GM23338 (cell line): ENCODE measurements around the gene MTMR3. TPM values are rescaled to one million over a fixed set of nuclear protein-coding genes. Genes with fewer than 3 reads are reported as not detected.

Source experiments
- ATAC-seq: fragments of 200-7000 bp; cut with Tn5 transposase; 3 replicates; pipeline ENCODE4 v1.9.1; 2020
- DNase-seq: peaks from one replicate; pipeline ENCODE4 v3.0.0-alpha.2; 2015; ENCODE audit warnings: low spot score
- H2AFZ ChIP-seq: fragments of 200-600 bp; sonication (generic); 2 replicates; pipeline ENCODE4 v1.8.0; 2016; ENCODE audit warnings: antibody characterized with exemption, mild to moderate bottlenecking, moderate library complexity
- H3F3A ChIP-seq: fragments of 200-600 bp; sonication (generic); replicated peaks from 2 replicates; pipeline ENCODE4 v1.8.0; 2017; ENCODE audit warnings: antibody characterized with exemption, mixed run types, low read depth
- H3K27ac ChIP-seq: fragments of 200-600 bp; sonication (generic); 2 replicates; pipeline ENCODE4 v1.6.1; 2016; ENCODE audit warnings: low read depth
- H3K27me3 ChIP-seq: fragments of 200-600 bp; sonication (generic); 2 replicates; pipeline ENCODE4 v1.8.0; 2016; ENCODE audit warnings: mild to moderate bottlenecking, mixed run types, moderate library complexity; ENCODE audit not compliant: insufficient read depth
- H3K36me3 ChIP-seq: fragments of 200-600 bp; sonication (generic); 2 replicates; pipeline ENCODE4 v1.8.0; 2016; ENCODE audit warnings: mild to moderate bottlenecking; ENCODE audit not compliant: insufficient read depth
- H3K4me1 ChIP-seq: fragments of 200-600 bp; sonication (generic); 2 replicates; pipeline ENCODE4 v1.8.0; 2016; ENCODE audit warnings: mild to moderate bottlenecking, moderate library complexity; ENCODE audit not compliant: insufficient read depth
- H3K4me2 ChIP-seq: fragments of 200-600 bp; sonication (generic); 2 replicates; pipeline ENCODE4 v1.7.1; 2017; ENCODE audit warnings: mixed run types
- H3K4me3 ChIP-seq: fragments of 200-600 bp; sonication (generic); 2 replicates; pipeline ENCODE4 v1.6.1; 2016; ENCODE audit warnings: mixed run types
- H3K79me2 ChIP-seq: fragments of 200-600 bp; sonication (generic); replicated peaks from 2 replicates; pipeline ENCODE4 v1.8.0; 2017; ENCODE audit warnings: mild to moderate bottlenecking; ENCODE audit not compliant: insufficient read depth
- H3K9me2 ChIP-seq: fragments of 200-600 bp; sonication (generic); 2 replicates; pipeline ENCODE4 v1.8.0; 2017; ENCODE audit not compliant: insufficient read depth
- H4K20me1 ChIP-seq: fragments of 200-600 bp; sonication (generic); replicated peaks from 2 replicates; pipeline ENCODE4 v1.8.0; 2017; ENCODE audit warnings: mild to moderate bottlenecking; ENCODE audit not compliant: insufficient read depth
- H3K27ac Mint-ChIP-seq: 2 replicates; pipeline ENCODE4 v1.8.0; 2020; ENCODE audit warnings: inconsistent platforms, mild to moderate bottlenecking, moderate library complexity, mixed read lengths
- H3K27me3 Mint-ChIP-seq: 3 replicates; pipeline ENCODE4 v1.8.0; 2022; ENCODE audit warnings: low read depth, mild to moderate bottlenecking, moderate library complexity, mixed read lengths, inconsistent platforms; ENCODE audit not compliant: insufficient read depth, poor library complexity
- H3K36me3 Mint-ChIP-seq: 3 replicates; pipeline ENCODE4 v1.8.0; 2021; ENCODE audit warnings: low read depth, mild to moderate bottlenecking, inconsistent platforms, moderate library complexity, mixed read lengths
- H3K4me1 Mint-ChIP-seq: 3 replicates; pipeline ENCODE4 v1.8.0; 2020; ENCODE audit warnings: mild to moderate bottlenecking, inconsistent platforms, mixed read lengths
- H3K4me3 Mint-ChIP-seq: 3 replicates; pipeline ENCODE4 v1.8.0; 2021; ENCODE audit warnings: moderate library complexity, mild to moderate bottlenecking, inconsistent platforms, mixed read lengths
- H3K9me3 Mint-ChIP-seq: 3 replicates; pipeline ENCODE4 v1.8.0; 2020; ENCODE audit warnings: moderate library complexity, mild to moderate bottlenecking, inconsistent platforms, mixed read lengths
- CTCF ChIP-seq, 2 experiments: fragments of 200-600 bp in 1 of 2; sonication (generic) in 1 of 2; conservative IDR thresholded peaks; 2 replicates each; pipeline versions ENCODE4 v1.5.1 to v1.6.1; 2016 to 2017; ENCODE audit warnings: antibody characterized with exemption in 2 of 2, low read depth in 2 of 2, mild to moderate bottlenecking in 2 of 2, moderate library complexity in 1 of 2
- ETS1 ChIP-seq: IDR thresholded peaks from 2 replicates; pipeline ENCODE4 v1.6.1; 2016; ENCODE audit warnings: antibody characterized with exemption
- EZH2 ChIP-seq: fragments of 200-600 bp; sonication (generic); IDR thresholded peaks from one replicate; pipeline ENCODE4 v1.8.0; 2017; ENCODE audit warnings: antibody characterized with exemption, mild to moderate bottlenecking, low read depth; ENCODE audit not compliant: unreplicated experiment
- EZH2phosphoT487 ChIP-seq: fragments of 200-600 bp; sonication (generic); IDR thresholded peaks from one replicate; pipeline ENCODE4 v1.8.1; 2018; ENCODE audit warnings: antibody characterized with exemption; ENCODE audit not compliant: unreplicated experiment
- JUNB ChIP-seq: IDR thresholded peaks from one replicate; pipeline ENCODE4 v1.6.1; 2016; ENCODE audit warnings: antibody characterized with exemption; ENCODE audit not compliant: unreplicated experiment
- NANOG ChIP-seq: IDR thresholded peaks from 2 replicates; pipeline ENCODE4 v1.6.1; 2016; ENCODE audit warnings: antibody characterized with exemption, borderline replicate concordance
- POLR2AphosphoS5 ChIP-seq: IDR thresholded peaks from 2 replicates; pipeline ENCODE4 v1.6.1; 2016; ENCODE audit warnings: antibody characterized with exemption, low read depth
- STAT1 ChIP-seq: IDR thresholded peaks from one replicate; pipeline ENCODE4 v1.6.1; 2016; ENCODE audit warnings: antibody characterized with exemption; ENCODE audit not compliant: unreplicated experiment
- ZNF114 ChIP-seq: fragments of 250-450 bp; sonication (Bioruptor Pico); IDR thresholded peaks from 2 replicates; pipeline ENCODE4 v1.5.0; 2020; ENCODE audit warnings: mild to moderate bottlenecking, moderate library complexity
- ZNF331 ChIP-seq: fragments of 250-450 bp; sonication (Bioruptor Pico); IDR thresholded peaks from 2 replicates; pipeline ENCODE4 v1.5.0; 2020; ENCODE audit warnings: low read depth, mild to moderate bottlenecking, moderate library complexity
- long read RNA-seq: library from polyadenylated mRNA; unstranded; transcript quantifications from one replicate; pipeline ENCODE4 v2.0.0, GENCODE V29; 2020; ENCODE audit not compliant: unreplicated experiment
- polyA plus RNA-seq: library from polyadenylated mRNA; unstranded; fragments of >200 nt; fragmentation: Nextera tagmentation; extraction: Ambion mirVana; gene quantifications from 2 replicates; pipeline ENCODE4 v1.2.1, GENCODE V29; 2016
- total RNA-seq: library from RNA; depleted of rRNA; stranded (reverse); fragments of >200 nt; shearing (Covaris generic); gene quantifications from 2 replicates; pipeline ENCODE4 v1.2.3, GENCODE V29; 2014; rRNA removed
- TF ChIP-seq, protein P1 (sequence below): IDR thresholded peaks from one replicate; pipeline ENCODE4 v1.6.1; 2018; ENCODE audit warnings: antibody characterized with exemption; ENCODE audit not compliant: unreplicated experiment

The MTMR3 gene
- total RNA-seq (25.8 and 27.4 TPM in 2 replicates), polyA plus RNA-seq (4.4 and 5.2 TPM in 2 replicates)
- long read RNA-seq, partial matches to known transcripts, result 2 of 4 reads
- long read RNA-seq, other reads (novel, unspliced or antisense), result 2 of 4 reads

- peaks cover 7% of the 10 kb centered on the region; the same call in 2 of the 3 replicates for H3K4me1 Mint-ChIP-seq
- Histone ChIP-seq H3K79me2 (peaks cover 46% of the 10 kb centered on the region), H3K4me3 (peak within 1 kb of the TSS; percentile 94), H3K27ac (peak within 1 kb of the TSS; percentile 83), H3K27me3 (no peaks in the 10 kb centered on the region), H3K4me1 (peaks cover 20% of the 10 kb centered on the region), H3F3A (no peaks in the 10 kb centered on the region), H3K4me2 (peak within 1 kb of the TSS; percentile 94), H3K36me3 (no peaks in the 10 kb centered on the region), H3K9me2 (0 out of 2 replicates have a peak, but pooled peaks cover 5% of the 10 kb centered on the region), H2AFZ (peak within 1 kb of the TSS; percentile 91), H4K20me1 (peaks cover 11% of the 10 kb centered on the region)
- no peaks in the 10 kb centered on the region; the same call in 2 of the 3 replicates for H3K9me3 Mint-ChIP-seq
- H3K36me3 Mint-ChIP-seq, result no peaks in the 10 kb centered on the region
- TF ChIP-seq CTCF (conservative IDR thresholded peaks at IDR 0.05; ENCODE audit: low read depth in 2 of 2), result peak; percentile 8 to 21; a peak in 2 of 4 replicates
- TF ChIP-seq ETS1, result no peak
- peak; percentile 91 for TF ChIP-seq POLR2AphosphoS5
- TF ChIP-seq, protein P1, sequence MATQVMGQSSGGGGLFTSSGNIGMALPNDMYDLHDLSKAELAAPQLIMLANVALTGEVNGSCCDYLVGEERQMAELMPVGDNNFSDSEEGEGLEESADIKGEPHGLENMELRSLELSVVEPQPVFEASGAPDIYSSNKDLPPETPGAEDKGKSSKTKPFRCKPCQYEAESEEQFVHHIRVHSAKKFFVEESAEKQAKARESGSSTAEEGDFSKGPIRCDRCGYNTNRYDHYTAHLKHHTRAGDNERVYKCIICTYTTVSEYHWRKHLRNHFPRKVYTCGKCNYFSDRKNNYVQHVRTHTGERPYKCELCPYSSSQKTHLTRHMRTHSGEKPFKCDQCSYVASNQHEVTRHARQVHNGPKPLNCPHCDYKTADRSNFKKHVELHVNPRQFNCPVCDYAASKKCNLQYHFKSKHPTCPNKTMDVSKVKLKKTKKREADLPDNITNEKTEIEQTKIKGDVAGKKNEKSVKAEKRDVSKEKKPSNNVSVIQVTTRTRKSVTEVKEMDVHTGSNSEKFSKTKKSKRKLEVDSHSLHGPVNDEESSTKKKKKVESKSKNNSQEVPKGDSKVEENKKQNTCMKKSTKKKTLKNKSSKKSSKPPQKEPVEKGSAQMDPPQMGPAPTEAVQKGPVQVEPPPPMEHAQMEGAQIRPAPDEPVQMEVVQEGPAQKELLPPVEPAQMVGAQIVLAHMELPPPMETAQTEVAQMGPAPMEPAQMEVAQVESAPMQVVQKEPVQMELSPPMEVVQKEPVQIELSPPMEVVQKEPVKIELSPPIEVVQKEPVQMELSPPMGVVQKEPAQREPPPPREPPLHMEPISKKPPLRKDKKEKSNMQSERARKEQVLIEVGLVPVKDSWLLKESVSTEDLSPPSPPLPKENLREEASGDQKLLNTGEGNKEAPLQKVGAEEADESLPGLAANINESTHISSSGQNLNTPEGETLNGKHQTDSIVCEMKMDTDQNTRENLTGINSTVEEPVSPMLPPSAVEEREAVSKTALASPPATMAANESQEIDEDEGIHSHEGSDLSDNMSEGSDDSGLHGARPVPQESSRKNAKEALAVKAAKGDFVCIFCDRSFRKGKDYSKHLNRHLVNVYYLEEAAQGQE, result no peak
- peak within 1 kb of the TSS; percentile 89 for H3K4me3 Mint-ChIP-seq
- DNase-seq (peak; percentile 92), ATAC-seq (peak; percentile 93)
- H3K27ac Mint-ChIP-seq, result no peak within 1 kb of the TSS
- H3K27me3 Mint-ChIP-seq, result peaks cover 1% of the 10 kb centered on the region
Observed at GRCh38 chr22:29883045-29883774, at the start of gene MTMR3. Gene MTMR3 (plus strand): TSS chr22:29883174. CDS start chr22:29971060, 87,886 bp downstream.

- H3K27me3 ChIP-seq, result no peaks in the 10 kb centered on the region
- H3K27ac ChIP-seq, result no peak overlapping the region
- Mint-ChIP-seq H3K27ac (no peak overlapping the region), H3K36me3 (peaks cover 5% of the 10 kb centered on the region), H3K27me3 (peaks cover 2% of the 10 kb centered on the region), H3K9me3 (no peaks in the 10 kb centered on the region; the same call in 2 of the 3 replicates), H3K4me1 (peaks cover 6% of the 10 kb centered on the region; the same call in 2 of the 3 replicates), H3K4me3 (no peak overlapping the region)
- DNase-seq (no peak), ATAC-seq (no peak)
- no peak overlapping the region for H3K4me3 ChIP-seq
- H3K4me1 ChIP-seq, result peaks cover 3% of the 10 kb centered on the region; the same call in 1 of the 2 replicates
- H4K20me1 ChIP-seq, result peaks cover 3% of the 10 kb centered on the region; the same call in 1 of the 2 replicates
- 0 out of 2 replicates have a peak, but pooled peaks cover 3% of the 10 kb centered on the region for H3F3A ChIP-seq
- no peak overlapping the region for H3K4me2 ChIP-seq
- H3K79me2 ChIP-seq, result peaks cover 14% of the 10 kb centered on the region
- no peaks in the 10 kb centered on the region for H3K9me2 ChIP-seq
- H2AFZ ChIP-seq, result no peak overlapping the region
- H3K36me3 ChIP-seq, result no peaks in the 10 kb centered on the region
- TF ChIP-seq ZNF114 (CRISPR knock-in tag) (no peak), NANOG (no peak), JUNB (no peak), CTCF (conservative IDR thresholded peaks at IDR 0.05; ENCODE audit: low read depth in 2 of 2) (no peak), ETS1 (no peak), EZH2phosphoT487 (no peak), ZNF331 (CRISPR knock-in tag) (no peak), STAT1 (no peak), EZH2 (no peak)
Observed at GRCh38 chr22:29833392-29833965, 49.5 kb upstream of the MTMR3 start.
